Amniotic epithelial cell (primary cell): ENCODE results near the gene MAP3K4.
A peak's percentile ranks its signal among the peaks of the same experiment; 100 is the strongest.
"Not testable (repeated sequence)": the region's sequence is repeated elsewhere in the genome, so short reads cannot be mapped to it uniquely, and the experiment has no call there.

Experiments used
- DNase-seq: peaks from one replicate; pipeline ENCODE4 v3.0.0-alpha.2; 2010; ENCODE audit warnings: low read depth

MAP3K4 gene

GRCh38 chr6:160972594-160972993, 19.0 kb upstream of the MAP3K4 start:
- DNase-seq: not testable (repeated sequence)

- peak; percentile 74 for DNase-seq
Measured at GRCh38 chr6:160973311-160974250, 18.0 kb upstream of the MAP3K4 start.

GRCh38 chr6:160974304-160974771, 17.2 kb upstream of the MAP3K4 start:
- peak; percentile 93 for DNase-seq

GRCh38 chr6:160975162-160975561, 16.4 kb upstream of the MAP3K4 start:
- no peak for DNase-seq

- not testable (repeated sequence) for DNase-seq
Measured at GRCh38 chr6:160975961-160976360, 15.6 kb upstream of the MAP3K4 start.

GRCh38 chr6:160978141-160978901, 13.2 kb upstream of the MAP3K4 start:
- peak; percentile 77 for DNase-seq

GRCh38 chr6:160979061-160979708, 12.4 kb upstream of the MAP3K4 start:
- DNase-seq: peak; percentile 78

- not testable (repeated sequence) for DNase-seq
Measured at GRCh38 chr6:160983377-160983948, 8.1 kb upstream of the MAP3K4 start.

GRCh38 chr6:160986851-160987250, 4.7 kb upstream of the MAP3K4 start:
- DNase-seq: no peak

- DNase-seq: no peak
Measured at GRCh38 chr6:160987265-160987664, 4.3 kb upstream of the MAP3K4 start.

GRCh38 chr6:160990847-160991405, 643 bp upstream of the MAP3K4 start:
- no peak for DNase-seq

GRCh38 chr6:160992061-160992979, 751 bp downstream of the MAP3K4 start:
- peak; percentile 69 for DNase-seq

GRCh38 chr6:160992980-160993314, 1.4 kb downstream of the MAP3K4 start:
- DNase-seq: no peak

GRCh38 chr6:160995271-160995670, 3.7 kb downstream of the MAP3K4 start:
- no peak for DNase-seq

GRCh38 chr6:160996131-160996601, 4.6 kb downstream of the MAP3K4 start:
- DNase-seq: no peak

GRCh38 chr6:160998217-160998616, 6.6 kb downstream of the MAP3K4 start:
- DNase-seq: no peak

GRCh38 chr6:160998766-160999165, 7.2 kb downstream of the MAP3K4 start:
- no peak for DNase-seq

GRCh38 chr6:160999516-160999915, 7.9 kb downstream of the MAP3K4 start:
- DNase-seq: no peak

- DNase-seq: no peak
Measured at GRCh38 chr6:161000632-161001031, 9.1 kb downstream of the MAP3K4 start.

GRCh38 chr6:161001421-161001820, 9.9 kb downstream of the MAP3K4 start:
- peak; percentile 48 for DNase-seq

GRCh38 chr6:161003336-161003735, 11.8 kb downstream of the MAP3K4 start:
- DNase-seq: peak; percentile 57
